GM19463 (cell line): ENCODE data around the gene EGFR.

Source experiments
- ATAC-seq: cut with Tn5 transposase; IDR thresholded peaks from one replicate; pipeline ENCODE4 v1.9.1; 2021; ENCODE audit warnings: mild to moderate bottlenecking, moderate library complexity; ENCODE audit not compliant: unreplicated experiment

The EGFR gene

GRCh38 chr7:55237156-55237893, 218.5 kb downstream of the EGFR start:
- no peak for ATAC-seq

- ATAC-seq, result no peak
These were observed 220.6 kb downstream of the EGFR start for GRCh38 chr7:55239406-55239805.

- ATAC-seq, result no peak
These were observed 221.8 kb downstream of the EGFR start for GRCh38 chr7:55240418-55241142.

- no peak for ATAC-seq
These were observed 223.1 kb downstream of the EGFR start for GRCh38 chr7:55241958-55242357.

- ATAC-seq, result no peak
These were observed 223.8 kb downstream of the EGFR start for GRCh38 chr7:55242613-55243012.

- no peak for ATAC-seq
These were observed 225.4 kb downstream of the EGFR start for GRCh38 chr7:55244006-55244745.

- ATAC-seq, result no peak
These were observed 226.5 kb downstream of the EGFR start for GRCh38 chr7:55245271-55245723.

- no peak for ATAC-seq
These were observed 227.4 kb downstream of the EGFR start for GRCh38 chr7:55246171-55246570.

- ATAC-seq, result no peak
These were observed 228.6 kb downstream of the EGFR start for GRCh38 chr7:55247428-55247827.

- ATAC-seq, result no peak
These were observed 229.7 kb downstream of the EGFR start for GRCh38 chr7:55248526-55248925.

- no peak for ATAC-seq
These were observed 230.5 kb downstream of the EGFR start for GRCh38 chr7:55249332-55249731.

GRCh38 chr7:55250313-55250712, 231.5 kb downstream of the EGFR start:
- no peak for ATAC-seq

- no peak for ATAC-seq
These were observed 232.5 kb downstream of the EGFR start for GRCh38 chr7:55251313-55251712.

GRCh38 chr7:55251911-55252310, 233.1 kb downstream of the EGFR start:
- ATAC-seq, result no peak

- ATAC-seq, result no peak
These were observed 233.6 kb downstream of the EGFR start for GRCh38 chr7:55252386-55252785.

GRCh38 chr7:55253188-55253587, 234.4 kb downstream of the EGFR start:
- ATAC-seq, result no peak

- ATAC-seq, result no peak
These were observed 235.4 kb downstream of the EGFR start for GRCh38 chr7:55254242-55254595.

GRCh38 chr7:55254596-55255495, 236.0 kb downstream of the EGFR start:
- peak; percentile 75 for ATAC-seq

GRCh38 chr7:55255496-55256445, 237.0 kb downstream of the EGFR start:
- peak; percentile 81 for ATAC-seq

GRCh38 chr7:55258631-55259030, 239.8 kb downstream of the EGFR start:
- no peak for ATAC-seq
